RWPE1 (cell line): ENCODE data around the gene FN1.

Experiments
- CTCF ChIA-PET: fragments of 350-600 bp; sonication (Branson Sonifier 250); formaldehyde crosslinking; extraction: SDS; loops from one replicate; lab custom pipeline; 2021; lab: Yijun Ruan, JAX
- POLR2A ChIA-PET: fragments of 400-600 bp; formaldehyde crosslinking; extraction: SDS; loops from one replicate; lab custom pipeline; 2020; ENCODE audit warnings: antibody characterized with exemption; ENCODE audit not compliant: low non-redundant PET; lab: Yijun Ruan, JAX
- DNase-seq: peaks from one replicate; pipeline ENCODE4 v3.0.0; 2012; ENCODE audit warnings: low spot score
- H3K27ac ChIP-seq: fragments of 450-650 bp; 2 replicates; pipeline ENCODE4 v1.5.1; 2017
- CTCF ChIP-seq: fragments of 450-650 bp; conservative IDR thresholded peaks from 2 replicates; pipeline ENCODE4 v1.5.1; 2017; ENCODE audit warnings: low read depth, mild to moderate bottlenecking

The FN1 gene

DNA sequence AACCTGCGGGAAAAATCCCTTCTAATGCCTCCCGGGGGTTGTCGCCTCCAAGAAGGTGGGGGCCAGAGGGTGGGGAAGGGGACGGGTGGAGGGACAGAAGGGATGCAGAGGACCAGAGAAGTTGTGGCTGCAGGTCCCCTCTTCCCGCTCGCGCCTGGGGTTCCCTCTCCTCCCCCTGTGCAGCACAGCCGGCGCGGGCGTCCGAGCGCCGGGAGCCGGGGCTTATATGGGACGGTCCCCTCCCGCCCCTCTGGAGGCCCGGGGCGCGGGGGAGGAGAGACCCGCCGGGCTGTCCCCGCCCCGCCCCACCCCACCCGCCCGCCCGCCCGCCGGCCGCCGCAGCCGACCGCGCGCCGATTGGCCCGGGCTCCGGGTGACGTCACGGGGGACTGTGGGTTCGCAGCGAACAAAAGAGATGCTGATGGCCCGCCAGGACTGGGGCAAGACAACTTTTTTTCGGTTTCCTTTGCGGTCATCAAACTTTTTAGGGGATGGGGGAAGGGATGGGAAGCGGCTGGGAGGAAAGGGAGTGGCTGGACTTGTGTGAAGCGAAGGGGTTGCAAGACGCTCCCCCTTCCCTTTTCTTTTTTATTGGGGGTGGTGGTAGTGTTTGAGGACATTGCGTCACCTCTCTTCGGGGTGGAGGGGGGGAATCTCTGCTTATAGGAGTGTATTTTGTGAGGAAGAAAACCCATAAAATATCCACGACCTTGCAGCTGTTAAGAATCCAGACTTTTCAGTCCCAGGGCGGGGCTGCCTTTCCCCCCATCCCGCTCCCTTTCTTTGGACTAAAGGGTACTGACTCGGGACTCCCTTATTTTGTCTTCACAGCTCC is at the start of gene FN1:
TSS of gene FN1 (minus strand) at position 199 of the 835 bp plus-strand sequence. CDS start 266 bp downstream, outside the sequence.
- no peak for TF ChIP-seq CTCF
- CTCF ChIA-PET = interaction anchor here (0.7 kb wide), 1 partner anchor 816 kb away, joined by 4 read pairs; no protein-coding TSS in a partner anchor
- POLR2A ChIA-PET = no interaction called here
- peak within 1 kb of the TSS; percentile 89 for H3K27ac ChIP-seq
- peak; percentile 88 for DNase-seq

- ChIA-PET POLR2A (no interaction called here), CTCF (no interaction called here)
- no peak for DNase-seq
- no peak for TF ChIP-seq CTCF
- no peak overlapping the region for H3K27ac ChIP-seq
Measured at GRCh38 chr2:215485032-215485431, 49.2 kb upstream of the FN1 start.

DNA sequence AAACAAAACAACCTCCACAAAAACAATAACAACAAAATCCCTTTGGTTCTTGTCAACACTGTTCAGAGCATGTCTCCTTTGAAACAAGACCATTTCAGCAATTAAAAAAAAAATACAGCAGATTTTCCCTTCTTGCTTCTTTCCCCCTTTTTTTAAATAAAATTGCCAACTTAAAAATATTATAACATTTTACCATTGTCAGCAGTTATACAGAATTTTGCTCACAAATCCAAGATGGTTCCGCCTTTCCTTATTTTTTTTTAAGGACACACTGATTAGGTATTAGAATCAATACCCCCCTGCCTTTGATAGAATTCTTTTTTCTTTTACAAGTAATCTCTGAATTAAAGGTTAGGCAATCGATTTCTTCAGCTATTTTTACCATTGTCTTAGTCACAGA is 48.7 kb upstream of the FN1 start:
- H3K27ac ChIP-seq = no peak overlapping the region
- no peak for TF ChIP-seq CTCF
- ChIA-PET POLR2A (no interaction called here), CTCF (interaction anchor here (0.7 kb wide), 1 partner anchor 550 kb away, joined by 3 read pairs; no protein-coding TSS in a partner anchor)
- no peak for DNase-seq

DNA sequence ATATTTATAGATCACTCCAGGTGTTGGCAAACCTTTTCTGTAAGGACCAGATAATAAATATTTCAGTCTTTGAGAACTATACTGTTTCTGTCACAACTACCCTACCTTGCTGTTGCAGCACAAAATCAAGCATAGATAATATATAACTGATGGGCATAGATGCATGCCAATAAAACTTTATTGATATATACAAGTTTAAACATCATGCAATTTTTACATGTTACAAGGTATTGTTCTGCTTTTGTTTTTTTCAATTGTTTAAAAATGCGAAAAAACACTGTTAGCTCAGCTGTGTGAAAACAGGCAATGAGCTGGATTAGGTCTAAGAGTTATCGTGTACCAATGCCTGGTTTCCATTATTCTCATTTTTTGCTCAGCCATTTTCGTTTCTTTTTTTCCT is 47.6 kb upstream of the FN1 start:
- DNase-seq = no peak
- POLR2A ChIA-PET = no interaction called here
- CTCF ChIA-PET = interaction anchor here (0.6 kb wide), 1 partner anchor 253 kb away, joined by 3 read pairs; no protein-coding TSS in a partner anchor
- TF ChIP-seq CTCF = no peak
- H3K27ac ChIP-seq = no peak overlapping the region

GRCh38 chr2:215479536-215480240 is 43.8 kb upstream of the FN1 start:
- H3K27ac ChIP-seq = no peak overlapping the region
- CTCF ChIA-PET = interaction anchor here (0.6 kb wide), 1 partner anchor 148 kb away, joined by 3 read pairs; no protein-coding TSS in a partner anchor
- DNase-seq = no peak
- POLR2A ChIA-PET = no interaction called here
- no peak for TF ChIP-seq CTCF

- TF ChIP-seq CTCF = no peak
- no peak for DNase-seq
- CTCF ChIA-PET = no interaction called here
- H3K27ac ChIP-seq = no peak overlapping the region
- POLR2A ChIA-PET = no interaction called here
Measured at GRCh38 chr2:215479121-215479520, 43.3 kb upstream of the FN1 start.
